Testis (tissue), 2 donors: Measurements from ENCODE around the gene PPP1R3E.

Source experiments
- POLR2A ChIP-seq: fragments of 450-650 bp; IDR thresholded peaks from one replicate; pipeline ENCODE4 v1.6.1; 2017; ENCODE audit warnings: antibody characterized with exemption, mild to moderate bottlenecking, moderate library complexity
- TF ChIP-seq, protein P1 (sequence below), 3 experiments: fragments of 450-650 bp in 2 of 3; fragments of 200-600 bp in 1 of 3; sonication (generic) in 1 of 3; IDR thresholded peaks; one replicate each; pipeline ENCODE4 v1.5.1; 2016 to 2019; ENCODE audit warnings: antibody characterized with exemption in 3 of 3, mild to moderate bottlenecking in 2 of 3, moderate library complexity in 1 of 3

DNA sequence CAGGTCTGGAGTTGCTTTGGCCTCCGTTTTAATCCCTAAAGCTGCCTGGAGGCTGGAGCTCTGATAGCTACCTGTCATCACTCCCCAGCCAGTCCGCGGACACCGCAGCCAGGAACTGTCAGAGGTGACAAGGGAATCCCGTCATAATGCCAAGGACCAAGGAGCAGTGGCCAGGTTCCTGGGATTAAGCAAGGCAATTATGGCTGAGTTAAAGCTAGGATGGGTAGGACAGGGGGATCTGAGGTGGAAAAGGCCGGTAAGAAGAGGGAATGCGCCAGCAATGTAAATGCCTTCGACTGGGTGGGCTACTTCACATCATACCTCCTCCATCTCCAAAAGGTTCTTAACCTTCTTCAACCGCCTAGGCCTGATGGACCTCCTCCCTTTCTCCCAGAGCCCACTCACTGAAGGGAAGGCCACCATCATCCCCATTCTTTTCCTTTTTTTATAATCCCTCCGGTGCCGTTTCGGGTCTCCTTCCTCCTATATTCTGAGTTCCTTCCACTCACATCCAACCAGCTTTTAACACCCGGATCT is 1.9 kb downstream of the PPP1R3E start:
- TF ChIP-seq, protein P1, sequence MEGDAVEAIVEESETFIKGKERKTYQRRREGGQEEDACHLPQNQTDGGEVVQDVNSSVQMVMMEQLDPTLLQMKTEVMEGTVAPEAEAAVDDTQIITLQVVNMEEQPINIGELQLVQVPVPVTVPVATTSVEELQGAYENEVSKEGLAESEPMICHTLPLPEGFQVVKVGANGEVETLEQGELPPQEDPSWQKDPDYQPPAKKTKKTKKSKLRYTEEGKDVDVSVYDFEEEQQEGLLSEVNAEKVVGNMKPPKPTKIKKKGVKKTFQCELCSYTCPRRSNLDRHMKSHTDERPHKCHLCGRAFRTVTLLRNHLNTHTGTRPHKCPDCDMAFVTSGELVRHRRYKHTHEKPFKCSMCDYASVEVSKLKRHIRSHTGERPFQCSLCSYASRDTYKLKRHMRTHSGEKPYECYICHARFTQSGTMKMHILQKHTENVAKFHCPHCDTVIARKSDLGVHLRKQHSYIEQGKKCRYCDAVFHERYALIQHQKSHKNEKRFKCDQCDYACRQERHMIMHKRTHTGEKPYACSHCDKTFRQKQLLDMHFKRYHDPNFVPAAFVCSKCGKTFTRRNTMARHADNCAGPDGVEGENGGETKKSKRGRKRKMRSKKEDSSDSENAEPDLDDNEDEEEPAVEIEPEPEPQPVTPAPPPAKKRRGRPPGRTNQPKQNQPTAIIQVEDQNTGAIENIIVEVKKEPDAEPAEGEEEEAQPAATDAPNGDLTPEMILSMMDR (IDR thresholded peaks at IDR 0.05) = no peak
- TF ChIP-seq POLR2A = no peak
